Measurements from ENCODE around the gene FAM114A1.
"Not testable (repeated sequence)": the region's sequence is repeated elsewhere in the genome, so short reads cannot be mapped to it uniquely, and the experiment has no call there.

The FAM114A1 gene

GRCh38 chr4:38967260-38968095, 99.9 kb downstream of the FAM114A1 start:
- no peak for DNase-seq (ENCODE audit: low read depth)

- no peak for DNase-seq (ENCODE audit: low read depth)
These were observed 101.1 kb downstream of the FAM114A1 start for GRCh38 chr4:38968668-38969067.

GRCh38 chr4:38976308-38976707, 108.7 kb downstream of the FAM114A1 start:
- no peak for DNase-seq (ENCODE audit: low read depth)

- DNase-seq (ENCODE audit: low read depth) = no peak
These were observed 111.5 kb downstream of the FAM114A1 start for GRCh38 chr4:38979081-38979480.

GRCh38 chr4:38979511-38980230, 112.1 kb downstream of the FAM114A1 start:
- DNase-seq (ENCODE audit: low read depth) = no peak

GRCh38 chr4:38980903-38981676, 113.5 kb downstream of the FAM114A1 start:
- no peak for DNase-seq (ENCODE audit: low read depth)

GRCh38 chr4:38982361-38983095, 114.9 kb downstream of the FAM114A1 start:
- DNase-seq (ENCODE audit: low read depth) = no peak

- DNase-seq (ENCODE audit: low read depth) = no peak
These were observed 115.7 kb downstream of the FAM114A1 start for GRCh38 chr4:38983291-38983690.

- DNase-seq (ENCODE audit: low read depth) = no peak
These were observed 116.4 kb downstream of the FAM114A1 start for GRCh38 chr4:38983787-38984598.

GRCh38 chr4:38985410-38986100, 117.9 kb downstream of the FAM114A1 start:
- no peak for DNase-seq (ENCODE audit: low read depth)

GRCh38 chr4:38987491-38987890, 119.9 kb downstream of the FAM114A1 start:
- DNase-seq (ENCODE audit: low read depth) = no peak

GRCh38 chr4:38988353-38988752, 120.7 kb downstream of the FAM114A1 start:
- not testable (repeated sequence) for DNase-seq (ENCODE audit: low read depth)

GRCh38 chr4:38989487-38989886, 121.9 kb downstream of the FAM114A1 start:
- no peak for DNase-seq (ENCODE audit: low read depth)

GRCh38 chr4:38990241-38990640, 122.6 kb downstream of the FAM114A1 start:
- DNase-seq (ENCODE audit: low read depth) = no peak

GRCh38 chr4:38993683-38994082, 126.1 kb downstream of the FAM114A1 start:
- no peak for DNase-seq (ENCODE audit: low read depth)

- no peak for DNase-seq (ENCODE audit: low read depth)
These were observed 126.5 kb downstream of the FAM114A1 start for GRCh38 chr4:38994135-38994534.
